Transverse colon (tissue), 4 donors: ENCODE data around the gene CHSY3. TPM values are rescaled to one million over a fixed set of nuclear protein-coding genes. Genes with fewer than 3 reads are reported as not detected.

Experiments
- DNase-seq: peaks from one replicate; pipeline ENCODE4 v3.0.0-alpha.2; 2019
- H3K27ac ChIP-seq, 4 donors: fragments of 200-600 bp; sonication (generic); 2 replicates each; pipeline ENCODE4 v1.5.1; 2016 to 2018; ENCODE audit warnings: inconsistent platforms in 4 of 4
- H3K27me3 ChIP-seq: fragments of 200-600 bp; sonication (generic); 2 replicates; pipeline ENCODE4 v1.5.1; 2017; ENCODE audit warnings: inconsistent platforms
- H3K36me3 ChIP-seq, 4 donors: fragments of 200-600 bp; sonication (generic); 2 replicates each; pipeline ENCODE4 v1.5.1; 2017 to 2019; ENCODE audit warnings: inconsistent platforms in 4 of 4
- H3K4me1 ChIP-seq, 4 donors: fragments of 200-600 bp; sonication (generic); 2 replicates each; pipeline ENCODE4 v1.5.1; 2017 to 2020; ENCODE audit warnings: inconsistent platforms in 4 of 4
- H3K4me3 ChIP-seq, 4 donors: fragments of 200-600 bp; sonication (generic); 1 replicate in 1 of 4; 2 replicates in 3 of 4; pipeline versions ENCODE4 v1.5.1 to v1.6.1; 2017 to 2019; ENCODE audit warnings: inconsistent platforms in 4 of 4
- H3K9me3 ChIP-seq, 2 donors: fragments of 200-600 bp; sonication (generic); 2 replicates each; pipeline ENCODE4 v1.5.1; 2017 to 2019; ENCODE audit warnings: inconsistent platforms in 2 of 2
- CTCF ChIP-seq, 5 experiments: fragments of 200-600 bp in 3 of 5; fragments of 450-650 bp in 2 of 5; sonication (generic) in 3 of 5; IDR thresholded peaks; 1 replicate in 2 of 5; 2 replicates in 3 of 5; pipeline ENCODE4 v1.5.1; 2016 to 2017; ENCODE audit warnings: antibody characterized with exemption in 5 of 5, inconsistent platforms in 3 of 5, mild to moderate bottlenecking in 2 of 5, moderate library complexity in 1 of 5
- EP300 ChIP-seq: sonication (generic); formaldehyde crosslinking; IDR thresholded peaks from one replicate; pipeline ENCODE4 v1.6.1; 2017; ENCODE audit warnings: antibody characterized with exemption, low read depth
- POLR2A ChIP-seq: fragments of 450-650 bp; IDR thresholded peaks from one replicate; pipeline ENCODE4 v1.6.1; 2016; ENCODE audit warnings: antibody characterized with exemption, mild to moderate bottlenecking, moderate library complexity
- POLR2AphosphoS5 ChIP-seq, 3 donors: sonication (generic); formaldehyde crosslinking; IDR thresholded peaks; one replicate each; pipeline ENCODE4 v1.6.1; 2016; ENCODE audit warnings: antibody characterized with exemption in 3 of 3
- WGBS, 2 donors: methylation state at CpG; one replicate each; pipeline ENCODE4 v1.1.5; 2018; ENCODE audit warnings: low coverage in 1 of 2; 5-methylcytosine and 5-hydroxymethylcytosine counted together
- in situ Hi-C, 4 donors: fragments of 200-750 bp; cut with MboI; loops; one replicate each; pipeline versions ENCODE4 v1.15.0 to v1.15.1; 2017; ENCODE audit warnings: low sequenced_read_pairs in 3 of 4, low pct_ligation_motif_present in 1 of 4, low pct_unique_long_range_greater_than_20kb in 1 of 4
- intact Hi-C: fragments of 100-400 bp; cut with DNase I; formaldehyde crosslinking; loops from one replicate; pipeline ENCODE4 v1.15.1; 2023; ENCODE audit warnings: low total_unique reads
- total RNA-seq, 4 donors: library from RNA; depleted of rRNA; stranded (reverse); fragments of >200 nt; gene quantifications; one replicate each; pipeline ENCODE4 v1.1.0, GENCODE V29; 2016

CHSY3 gene
- total RNA-seq, 4 donors from 2014 or later = 0.27 to 0.79 (median 0.49) TPM

GRCh38 chr5:129884322-129884721 is 19.9 kb upstream of the CHSY3 start:
- no peak for DNase-seq
- in situ Hi-C loops = no loop called here
- Histone ChIP-seq H3K4me1 (no peaks in the 10 kb centered on the region), H3K36me3 (no peaks in the 10 kb centered on the region), H3K27me3 (no peaks in the 10 kb centered on the region), H3K4me3 (no peak overlapping the region), H3K9me3 (no peaks in the 10 kb centered on the region), H3K27ac (no peak overlapping the region)
- no peak for TF ChIP-seq POLR2A
- no peak for TF ChIP-seq EP300
- no peak for TF ChIP-seq POLR2AphosphoS5 (IDR thresholded peaks at IDR 0.05)
- TF ChIP-seq CTCF (IDR thresholded peaks at IDR 0.05) = no peak
- intact Hi-C loops = no loop called here
- WGBS, 2 donors = 80 to 100% methylated on average over 1 of the region's 1 CpG

GRCh38 chr5:129899454-129899853 is 4.8 kb upstream of the CHSY3 start:
- no peak for DNase-seq
- intact Hi-C loops (no loop called here), in situ Hi-C loops (no loop called here)

GRCh38 chr5:129902816-129903215 is 1.4 kb upstream of the CHSY3 start:
- Histone ChIP-seq H3K9me3 (no peaks in the 10 kb centered on the region), H3K36me3 (no peaks in the 10 kb centered on the region), H3K27ac (no peak overlapping the region), H3K4me3 (no peak overlapping the region), H3K4me1 (peaks cover 12 to 26% (median 19%) of the 10 kb centered on the region in 4 donors), H3K27me3 (peaks cover 57% of the 10 kb centered on the region)
- WGBS, 2 donors = 74 to 88% methylated on average over 2 to 6 of the region's 6 CpGs
- in situ Hi-C loops (no loop called here), intact Hi-C loops (no loop called here)
- TF ChIP-seq POLR2AphosphoS5 (IDR thresholded peaks at IDR 0.05) (no peak), POLR2A (no peak), CTCF (IDR thresholded peaks at IDR 0.05) (no peak), EP300 (no peak)
- DNase-seq = no peak

More at GRCh38 chr5:129899454-129899853, 4.8 kb upstream of the CHSY3 start:
- peaks cover 23% of the 10 kb centered on the region for H3K27me3 ChIP-seq
- H3K27ac ChIP-seq = no peak overlapping the region
- peaks cover 0 to 5% (median 0%) of the 10 kb centered on the region in 4 donors for H3K4me1 ChIP-seq
- no peaks in the 10 kb centered on the region for H3K36me3 ChIP-seq
- no peaks in the 10 kb centered on the region for H3K9me3 ChIP-seq
- H3K4me3 ChIP-seq = no peak overlapping the region
- TF ChIP-seq POLR2AphosphoS5 (IDR thresholded peaks at IDR 0.05) (no peak), EP300 (no peak), CTCF (IDR thresholded peaks at IDR 0.05) (peak in 2 of 5 experiments; percentile 17 to 22)

- no peak for DNase-seq
- H3K4me3 ChIP-seq = peak overlapping the region; percentile 52 to 69 (median 58)
- peaks cover 62% of the 10 kb centered on the region for H3K27me3 ChIP-seq
- in situ Hi-C loops = no loop called here
- peak overlapping the region; percentile 56 to 71 (median 70) for H3K27ac ChIP-seq
- no peaks in the 10 kb centered on the region for H3K9me3 ChIP-seq
- no peaks in the 10 kb centered on the region for H3K36me3 ChIP-seq
- WGBS, 2 donors = 9 to 10% methylated on average over 11 to 29 of the region's 29 CpGs
- TF ChIP-seq CTCF (IDR thresholded peaks at IDR 0.05) = peak in 1 of 5 experiments; percentile 4
- TF ChIP-seq POLR2A = no peak
- intact Hi-C loops = no loop called here
- peaks cover 12 to 26% (median 19%) of the 10 kb centered on the region in 4 donors for H3K4me1 ChIP-seq
Measured at GRCh38 chr5:129903466-129904101, 681 bp upstream of the CHSY3 start.
